Smooth muscle cell of the pulmonary artery (primary cell): Measurements from ENCODE around the gene CCDC138. TPM values are rescaled to one million over a fixed set of nuclear protein-coding genes. Genes with fewer than 3 reads are reported as not detected.

Experiments
- total RNA-seq: library from RNA; depleted of rRNA; stranded (reverse); fragments of >200 nt; gene quantifications from 2 replicates; pipeline ENCODE4 v1.2.3, GENCODE V29; 2014

The CCDC138 gene
- total RNA-seq = 1.5 and 2.0 TPM in 2 replicates

GRCh38 chr2:108786354-108787215 lies at the start of gene CCDC138:
Gene CCDC138 (plus strand): TSS chr2:108786771. CDS start chr2:108786823, 52 bp downstream.

Other genes with a start within 250 kb of the CCDC138 start
- 65.4 and 73.4 TPM in 2 replicates for gene RANBP2, start 67.3 kb upstream of the CCDC138 start, total RNA-seq
- under 0.01 TPM in 1 of 2 replicates, not detected in the other for gene EDAR, start 202.4 kb downstream of the CCDC138 start, total RNA-seq